ENCODE data around the gene KLF7. TPM values are rescaled to one million over a fixed set of nuclear protein-coding genes. Genes with fewer than 3 reads are reported as not detected.

The KLF7 gene
- total RNA-seq, 1 experiment from 2014 or later: 17.1 TPM

GRCh38 chr2:207091928-207092327 lies 73.8 kb downstream of the KLF7 start:
- ChIA-PET CTCF (no interaction called here), POLR2A (no interaction called here)
- H3K36me3 ChIP-seq (ENCODE audit: control insufficient read depth, insufficient read depth, low read length): no peaks in the 10 kb centered on the region
- intact Hi-C loops (cut with micrococcal nuclease; ENCODE audit: unreplicated experiment): no loop called here
- TF ChIP-seq TCF7L2 (IDR thresholded peaks at IDR 0.05; ENCODE audit: low read depth, low read length) (no peak), CTCF (IDR thresholded peaks at IDR 0.05) (no peak), SIN3A (IDR thresholded peaks at IDR 0.05; ENCODE audit: borderline replicate concordance, insufficient read depth, low read depth, low read length) (no peak), REST (IDR thresholded peaks at IDR 0.05; ENCODE audit: insufficient read depth in 1 of 2, low read depth in 2 of 2, low read length in 1 of 2) (no peak), POLR2AphosphoS5 (IDR thresholded peaks at IDR 0.05; ENCODE audit: low read depth, low read length) (no peak)
- no peak for DNase-seq (ENCODE audit: low read depth, low spot score)
- no peak overlapping the region for H3K27ac ChIP-seq (ENCODE audit: low read length)
- no peaks in the 10 kb centered on the region for H3K9me3 ChIP-seq (ENCODE audit: control insufficient read depth, insufficient read depth, low read depth, low read length)
- no peak for ATAC-seq
- in situ Hi-C loops (cut with HindIII; ENCODE audit: low pct_unique_long_range_greater_than_20kb, low sequenced_read_pairs): no loop called here
- H3K27me3 ChIP-seq (ENCODE audit: control insufficient read depth, insufficient read depth, low read length): no peaks in the 10 kb centered on the region
- BruUV-seq (replicated peaks): no TSS peak
- H3K4me1 ChIP-seq (ENCODE audit: control insufficient read depth, insufficient read depth, low read length): no peaks in the 10 kb centered on the region; the same call in none of the 2 replicates
- no peak overlapping the region for H3K4me3 ChIP-seq (ENCODE audit: low read depth in 2 of 2, low read length in 2 of 2)

GRCh38 chr2:207091176-207091575 lies 74.6 kb downstream of the KLF7 start:
- H3K4me1 ChIP-seq (ENCODE audit: control insufficient read depth, insufficient read depth, low read length): no peaks in the 10 kb centered on the region; the same call in none of the 2 replicates
- no peak overlapping the region for H3K4me3 ChIP-seq (ENCODE audit: low read depth in 2 of 2, low read length in 2 of 2)
- no peaks in the 10 kb centered on the region for H3K27me3 ChIP-seq (ENCODE audit: control insufficient read depth, insufficient read depth, low read length)
- ATAC-seq (no peak), DNase-seq (ENCODE audit: low read depth, low spot score) (no peak)
- ChIA-PET CTCF (no interaction called here), POLR2A (no interaction called here)
- no peak for TF ChIP-seq REST (IDR thresholded peaks at IDR 0.05; ENCODE audit: insufficient read depth in 1 of 2, low read depth in 2 of 2, low read length in 1 of 2)
- no peak for TF ChIP-seq SIN3A (IDR thresholded peaks at IDR 0.05; ENCODE audit: borderline replicate concordance, insufficient read depth, low read depth, low read length)
- TF ChIP-seq CTCF (IDR thresholded peaks at IDR 0.05): no peak
- no peak for TF ChIP-seq TCF7L2 (IDR thresholded peaks at IDR 0.05; ENCODE audit: low read depth, low read length)
- TF ChIP-seq POLR2AphosphoS5 (IDR thresholded peaks at IDR 0.05; ENCODE audit: low read depth, low read length): no peak
- H3K9me3 ChIP-seq (ENCODE audit: control insufficient read depth, insufficient read depth, low read depth, low read length): no peaks in the 10 kb centered on the region
- H3K27ac ChIP-seq (ENCODE audit: low read length): no peak overlapping the region
- in situ Hi-C loops (cut with HindIII; ENCODE audit: low pct_unique_long_range_greater_than_20kb, low sequenced_read_pairs) (no loop called here), intact Hi-C loops (cut with micrococcal nuclease; ENCODE audit: unreplicated experiment) (no loop called here)
- no peaks in the 10 kb centered on the region for H3K36me3 ChIP-seq (ENCODE audit: control insufficient read depth, insufficient read depth, low read length)
- no TSS peak for BruUV-seq (replicated peaks)
